ENCODE measurements around the gene MT1M. TPM values are rescaled to one million over a fixed set of nuclear protein-coding genes. Genes with fewer than 3 reads are reported as not detected.
A peak's percentile ranks its signal among the peaks of the same experiment; 100 is the strongest.
"Not testable (repeated sequence)": the region's sequence is repeated elsewhere in the genome, so short reads cannot be mapped to it uniquely, and the experiment has no call there.

The MT1M gene
- polyA plus RNA-seq, 1 donor = 1.2 TPM

GRCh38 chr16:56608876-56609462 lies 23.5 kb upstream of the MT1M start:
- no peak for DNase-seq (ENCODE audit: low read depth)

- DNase-seq (ENCODE audit: low read depth) = peak; percentile 70
Measured at GRCh38 chr16:56609463-56609921, 23.0 kb upstream of the MT1M start.

- DNase-seq (ENCODE audit: low read depth) = no peak
Measured at GRCh38 chr16:56610017-56610608, 22.3 kb upstream of the MT1M start.

GRCh38 chr16:56610609-56611111 lies 21.8 kb upstream of the MT1M start:
- DNase-seq (ENCODE audit: low read depth) = no peak

GRCh38 chr16:56611281-56611833 lies 21.1 kb upstream of the MT1M start:
- no peak for DNase-seq (ENCODE audit: low read depth)

- no peak for DNase-seq (ENCODE audit: low read depth)
Measured at GRCh38 chr16:56613706-56614105, 18.8 kb upstream of the MT1M start.

GRCh38 chr16:56614549-56614991 lies 17.9 kb upstream of the MT1M start:
- DNase-seq (ENCODE audit: low read depth) = no peak

GRCh38 chr16:56615353-56615752 lies 17.1 kb upstream of the MT1M start:
- DNase-seq (ENCODE audit: low read depth) = no peak

- no peak for DNase-seq (ENCODE audit: low read depth)
Measured at GRCh38 chr16:56616608-56617211, 15.7 kb upstream of the MT1M start.

GRCh38 chr16:56617212-56618085 lies 15.0 kb upstream of the MT1M start:
- DNase-seq (ENCODE audit: low read depth) = no peak

- DNase-seq (ENCODE audit: low read depth) = no peak
Measured at GRCh38 chr16:56618138-56618537, 14.3 kb upstream of the MT1M start.

GRCh38 chr16:56620339-56620897 lies 12.0 kb upstream of the MT1M start:
- no peak for DNase-seq (ENCODE audit: low read depth)

- DNase-seq (ENCODE audit: low read depth) = not testable (repeated sequence)
Measured at GRCh38 chr16:56621665-56622445, 10.6 kb upstream of the MT1M start.

- not testable (repeated sequence) for DNase-seq (ENCODE audit: low read depth)
Measured at GRCh38 chr16:56623184-56623583, 9.3 kb upstream of the MT1M start.

GRCh38 chr16:56623637-56624036 lies 8.8 kb upstream of the MT1M start:
- no peak for DNase-seq (ENCODE audit: low read depth)

- no peak for DNase-seq (ENCODE audit: low read depth)
Measured at GRCh38 chr16:56625140-56625942, 7.1 kb upstream of the MT1M start, which contains the start of gene MT1E. Gene MT1E, plus strand, starts transcription at chr16:56625781. Its CDS starts 71 bp downstream, at chr16:56625852.

- DNase-seq (ENCODE audit: low read depth) = no peak
Measured at GRCh38 chr16:56625943-56626654, 6.4 kb upstream of the MT1M start.

GRCh38 chr16:56626685-56627084 lies 5.8 kb upstream of the MT1M start:
- no peak for DNase-seq (ENCODE audit: low read depth)
